ENCODE results near the gene DGKG.

The DGKG gene

GRCh38 chr3:186366206-186366605 lies 4.2 kb upstream of the DGKG start:
- DNase-seq, result no peak

GRCh38 chr3:186365202-186365974 lies 3.4 kb upstream of the DGKG start:
- peak; percentile 100 for DNase-seq

GRCh38 chr3:186362988-186363387 lies 954 bp upstream of the DGKG start:
- no peak for DNase-seq

DNA sequence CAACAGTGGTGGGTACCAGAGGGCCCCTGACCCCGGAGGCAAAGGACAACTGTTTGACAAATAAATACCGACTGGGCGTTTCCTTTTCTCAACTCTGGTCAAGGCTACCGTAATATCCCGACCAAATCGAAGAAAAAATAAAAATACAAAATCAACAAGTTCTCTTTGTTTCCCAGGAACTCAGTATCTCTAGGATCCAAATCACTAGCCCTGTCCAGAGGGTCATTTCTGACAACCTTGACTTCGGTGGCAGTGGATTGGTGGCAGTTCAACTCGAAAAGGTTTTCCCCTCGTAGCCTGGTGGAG lies 456 bp upstream of the DGKG start:
- no peak for DNase-seq

GRCh38 chr3:186361246-186361761 lies 730 bp downstream of the DGKG start:
- no peak for DNase-seq

GRCh38 chr3:186360779-186361178 lies 1.3 kb downstream of the DGKG start:
- DNase-seq, result peak; percentile 66 to 67

DNA sequence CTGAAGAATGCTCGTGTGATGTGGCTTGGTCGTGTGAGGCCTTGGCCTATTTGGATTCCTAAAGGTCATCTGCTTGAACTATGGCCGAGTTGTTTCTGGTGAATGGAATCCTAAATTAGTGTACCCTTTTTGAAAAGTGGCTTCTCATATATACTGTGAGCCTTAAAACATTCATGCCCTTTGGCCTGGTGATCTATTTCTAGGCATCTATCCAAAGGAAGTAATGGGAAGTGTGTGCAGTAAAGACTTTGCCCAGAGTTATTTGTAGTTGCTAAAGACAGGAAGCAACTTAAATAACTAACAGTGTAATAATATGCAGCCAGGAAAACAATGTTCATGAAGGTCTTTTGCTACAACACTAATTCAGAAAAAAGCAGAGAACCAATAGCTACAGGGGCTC lies 3.0 kb downstream of the DGKG start:
- DNase-seq, result peak; percentile 58 to 62

DNA sequence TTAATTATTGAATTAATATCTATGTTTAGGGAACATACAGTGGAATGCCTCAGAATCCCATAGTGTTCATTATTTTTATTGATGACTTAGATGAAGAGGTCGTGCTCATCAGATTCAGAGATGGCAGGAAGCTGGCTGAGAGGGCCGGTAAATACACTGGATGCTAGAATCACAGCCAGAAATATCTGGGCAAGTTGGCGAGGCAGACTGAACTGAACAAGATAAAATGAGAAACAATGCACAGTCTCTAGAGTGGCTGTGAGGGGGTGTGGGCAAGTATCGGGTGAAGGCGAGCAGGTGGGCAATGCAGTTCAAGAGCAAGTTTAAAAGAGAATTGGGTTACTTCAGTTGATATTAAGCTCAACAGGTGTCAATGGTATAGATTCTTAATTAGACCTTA lies 5.9 kb downstream of the DGKG start:
- DNase-seq, result no peak

GRCh38 chr3:186354100-186354499 lies 7.9 kb downstream of the DGKG start:
- DNase-seq, result no peak

DNA sequence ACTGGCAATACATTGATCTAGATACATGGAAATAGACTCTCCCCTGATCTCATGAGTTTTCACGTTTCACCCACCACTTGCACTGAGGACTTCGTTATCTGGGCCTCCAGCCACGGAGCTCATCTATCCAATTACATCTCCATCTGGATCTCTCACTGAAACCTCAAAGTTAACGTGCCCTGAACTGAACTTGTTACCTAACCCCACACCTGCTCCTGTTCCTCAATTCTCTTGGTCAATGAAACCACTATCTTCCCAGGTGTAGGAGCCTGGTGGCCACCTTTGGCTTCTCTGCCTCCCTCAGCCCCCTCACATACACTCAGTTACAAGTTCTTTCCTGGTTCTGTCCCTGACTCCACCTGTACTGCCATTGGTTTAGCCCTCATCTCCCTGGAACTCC lies 9.7 kb downstream of the DGKG start:
- DNase-seq, result no peak

GRCh38 chr3:186342197-186342596 lies 19.8 kb downstream of the DGKG start:
- DNase-seq, result peak; percentile 93 to 94

DNA sequence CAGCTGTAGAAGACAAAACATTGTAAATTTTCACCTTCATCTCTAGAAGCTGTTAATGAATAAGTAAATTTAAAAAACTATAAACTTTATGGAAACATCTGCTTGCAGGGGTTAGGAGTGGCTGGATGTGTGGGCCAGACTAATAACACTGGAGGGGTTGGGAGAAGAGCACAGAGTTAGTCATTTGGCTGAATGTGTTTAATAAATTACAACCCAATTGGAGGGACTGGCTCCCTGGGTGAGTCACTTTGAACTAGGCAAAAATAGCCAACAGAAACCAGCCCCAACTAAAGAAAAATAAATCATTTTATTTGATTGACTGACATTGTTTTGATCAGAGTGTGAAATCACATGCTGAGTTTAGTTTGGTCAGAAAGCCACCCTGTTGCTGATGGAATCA lies 21.8 kb downstream of the DGKG start:
- no peak for DNase-seq

DNA sequence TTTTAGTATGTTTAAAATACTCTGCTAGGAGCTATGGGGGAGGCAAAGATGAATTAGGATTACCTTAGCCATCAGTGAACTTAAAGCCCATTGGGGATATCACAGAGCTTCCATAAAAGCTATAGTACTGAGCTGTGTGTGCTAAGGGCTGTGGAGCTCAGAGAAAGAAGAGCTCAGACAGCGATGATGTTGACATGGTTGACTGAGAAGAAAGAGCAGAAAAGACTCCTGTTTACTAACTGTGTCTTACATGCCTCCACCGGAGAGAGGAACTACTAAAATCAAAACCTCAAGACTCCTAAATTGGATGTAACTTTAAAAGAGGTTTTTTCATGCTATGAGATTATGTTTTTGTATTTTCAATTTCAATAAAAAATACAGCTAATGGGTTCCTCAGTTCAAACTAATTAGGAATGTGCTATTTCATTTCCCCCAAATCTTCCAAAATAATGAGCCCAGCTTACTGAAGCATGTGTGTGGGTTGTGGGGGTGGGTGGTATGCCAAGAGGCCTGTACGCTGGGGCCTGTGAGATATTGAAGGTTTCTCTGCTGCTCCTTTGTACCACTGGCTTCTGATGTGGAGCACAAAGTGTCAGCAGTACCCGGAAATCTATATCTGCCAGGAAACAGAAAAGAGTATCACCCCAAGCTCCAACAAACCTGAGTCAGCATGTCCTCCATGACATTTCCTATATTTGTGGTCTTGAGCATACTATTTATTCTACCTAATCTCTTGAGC lies 22.7 kb downstream of the DGKG start:
- DNase-seq, result no peak

GRCh38 chr3:186333256-186333655 lies 28.8 kb downstream of the DGKG start:
- DNase-seq, result no peak

- no peak for DNase-seq
These were observed 31.1 kb downstream of the DGKG start for GRCh38 chr3:186330772-186331460.

- no peak for DNase-seq
These were observed 32.4 kb downstream of the DGKG start for GRCh38 chr3:186329589-186329988.

DNA sequence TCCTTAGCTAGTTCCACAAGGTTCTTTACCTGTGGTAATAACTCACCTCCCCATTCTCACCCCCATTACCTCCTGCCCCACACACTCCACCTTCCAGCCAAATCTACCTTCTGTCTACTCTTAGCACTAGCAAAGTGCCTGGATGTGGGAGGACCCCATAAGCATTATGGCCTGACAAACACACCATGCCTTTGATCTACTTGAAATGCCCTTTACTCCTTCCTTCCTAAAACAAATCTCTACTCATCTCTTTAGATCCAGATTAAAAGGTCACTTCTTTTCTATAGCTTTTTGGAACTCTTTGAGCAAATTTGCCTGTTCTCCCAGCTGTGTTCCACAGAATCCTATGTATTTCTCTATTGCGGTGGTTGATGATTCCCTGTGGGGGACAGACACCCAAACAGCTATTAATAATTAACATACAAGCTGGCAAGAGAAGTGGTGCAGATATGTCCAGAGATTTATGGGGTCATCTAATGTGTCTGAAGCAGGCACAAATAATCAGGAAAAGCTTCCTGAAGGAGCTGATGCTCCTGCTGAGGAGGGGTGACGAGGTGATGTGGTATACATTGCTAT lies 34.0 kb downstream of the DGKG start:
- DNase-seq, result no peak

- DNase-seq, result no peak
These were observed 39.3 kb downstream of the DGKG start for GRCh38 chr3:186322761-186323160.

GRCh38 chr3:186321746-186322145 lies 40.3 kb downstream of the DGKG start:
- no peak for DNase-seq

DNA sequence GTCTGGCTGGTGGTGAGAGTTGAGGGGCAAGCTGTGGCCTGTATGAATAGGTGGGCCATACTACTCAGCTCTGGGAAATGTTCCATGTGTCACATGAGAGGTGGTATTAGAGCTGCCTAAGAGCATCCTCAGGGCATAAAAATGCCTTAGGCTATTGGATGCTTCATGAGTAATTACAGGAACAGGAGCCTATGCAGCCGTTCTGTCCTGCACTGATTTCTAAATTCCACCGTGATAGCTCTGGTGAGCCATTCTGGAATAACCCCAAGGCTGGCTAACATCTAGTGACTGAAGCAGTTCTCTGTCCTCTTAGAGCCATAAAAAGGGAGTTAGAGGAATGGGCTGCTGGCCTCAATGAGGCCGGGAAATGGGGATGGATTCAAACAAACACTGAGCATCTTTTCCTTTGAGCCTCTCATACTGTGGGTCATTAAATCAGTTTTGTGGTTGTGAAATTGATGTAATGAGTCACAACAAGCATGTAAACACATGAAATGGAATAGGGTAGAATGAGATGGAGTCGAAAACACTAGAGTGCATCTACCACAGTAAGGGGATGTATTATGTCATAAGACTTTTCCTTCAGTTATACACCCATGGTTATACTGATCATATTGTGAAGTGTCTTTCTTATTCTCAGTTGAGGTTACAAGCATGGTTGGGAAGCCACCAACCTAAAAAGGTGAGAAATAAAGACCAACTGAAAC lies 41.0 kb downstream of the DGKG start:
- DNase-seq, result no peak

- no peak for DNase-seq
These were observed 42.1 kb downstream of the DGKG start for GRCh38 chr3:186319945-186320344.

GRCh38 chr3:186318135-186318534 lies 43.9 kb downstream of the DGKG start:
- DNase-seq, result no peak

DNA sequence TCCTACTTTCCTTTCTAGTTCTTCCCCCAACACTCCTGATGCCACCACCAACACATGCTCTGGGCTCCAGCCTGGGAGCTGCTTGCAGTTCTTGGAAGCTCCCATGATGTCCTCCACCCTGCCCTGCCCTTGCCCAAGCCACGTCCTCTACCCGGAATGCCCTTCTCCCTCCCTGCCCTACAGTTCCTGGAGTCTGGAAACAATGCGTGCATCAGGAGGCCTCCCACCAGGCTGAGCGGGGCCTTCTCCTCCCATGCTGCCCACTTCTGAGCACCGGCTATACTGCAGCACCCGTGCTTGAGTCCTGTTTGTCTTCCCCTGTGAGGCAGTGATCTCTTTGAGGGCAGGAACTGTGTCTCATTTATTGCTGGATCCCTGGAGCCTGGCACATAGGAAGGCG lies 44.6 kb downstream of the DGKG start:
- DNase-seq, result no peak

Data from AML-193 (cell line).